ENCODE data around the gene SPATC1L.
"Not testable (repeated sequence)": the region's sequence is repeated elsewhere in the genome, so short reads cannot be mapped to it uniquely, and the experiment has no call there.

SPATC1L gene

DNA sequence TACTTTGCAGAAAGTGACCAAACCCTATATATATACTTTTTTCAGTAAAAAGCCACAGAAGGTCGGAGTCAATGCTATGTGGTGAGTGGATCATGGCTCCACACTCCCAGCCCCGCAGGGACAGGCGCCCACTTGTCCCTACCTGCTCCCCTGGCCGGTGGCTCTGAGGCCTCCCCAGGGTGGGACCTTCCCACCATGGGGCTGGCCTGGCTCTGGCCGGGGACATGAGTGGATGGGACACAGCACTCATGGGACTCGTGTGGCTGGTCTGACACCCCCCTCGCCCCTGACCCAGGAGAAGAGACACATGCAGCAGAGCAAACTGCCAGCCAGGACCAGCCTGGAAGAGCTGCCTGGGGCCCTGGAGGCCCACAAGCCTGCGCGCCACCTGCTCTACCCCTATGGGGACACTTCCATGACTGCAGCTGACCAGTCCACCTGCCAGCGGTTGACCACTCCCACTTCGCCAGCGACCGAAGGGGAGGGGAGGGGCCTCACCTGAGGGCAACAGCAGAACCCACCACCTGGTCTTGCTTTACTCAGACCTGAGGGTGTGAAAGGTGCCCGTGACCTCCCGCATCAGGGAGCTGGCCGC is 2.2 kb downstream of the SPATC1L start:
- DNase-seq, result no peak

DNA sequence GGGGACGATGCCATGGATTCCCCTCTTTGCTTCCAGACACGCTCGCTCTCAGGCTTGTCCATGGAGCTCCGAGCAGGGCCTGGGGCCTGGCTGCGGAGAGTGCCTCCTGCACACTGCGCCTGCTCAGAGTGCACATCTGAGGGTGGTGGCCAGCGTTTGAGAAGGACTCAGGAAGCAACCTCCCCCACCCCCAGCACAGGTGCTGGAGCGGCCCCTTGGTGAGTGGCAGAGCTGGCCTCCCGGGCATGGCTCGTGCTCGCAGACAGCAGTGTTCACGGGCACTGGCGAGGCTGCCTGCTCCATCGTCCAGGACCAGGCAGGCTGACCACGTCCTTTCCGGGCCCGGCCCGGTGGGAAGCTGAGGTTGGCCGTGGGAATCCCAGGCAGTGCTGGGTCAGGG is 2.8 kb downstream of the SPATC1L start:
- DNase-seq, result no peak

DNA sequence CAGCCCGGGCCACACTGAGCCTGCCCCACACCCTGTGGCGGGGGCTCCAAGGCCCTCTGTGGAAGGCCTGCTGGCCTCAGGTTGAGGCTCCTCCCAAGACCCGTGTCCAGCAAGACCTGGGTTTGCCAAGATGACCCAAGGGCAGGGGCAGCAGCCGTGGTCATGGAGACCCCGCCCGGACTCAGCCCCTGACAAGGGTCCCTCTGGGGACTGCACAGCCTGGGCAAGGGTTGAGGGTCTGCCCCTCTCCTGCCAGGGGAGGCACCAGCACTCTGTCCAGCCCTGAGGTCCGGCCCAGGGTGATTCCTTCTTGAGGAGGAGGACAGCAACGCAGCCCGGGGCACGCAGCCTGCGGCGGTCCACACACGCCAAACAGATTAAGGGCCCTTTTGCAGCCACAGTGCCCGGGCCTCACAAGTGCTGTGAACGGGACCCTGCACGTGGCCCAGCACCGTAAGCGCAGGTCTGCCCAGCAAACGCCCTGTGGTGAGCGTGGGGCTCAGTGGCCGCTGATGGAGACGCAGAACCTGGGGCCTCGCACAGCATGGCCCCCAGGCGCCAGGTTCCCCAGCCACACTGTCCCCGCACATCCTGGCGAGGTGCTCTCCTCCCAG is 3.4 kb downstream of the SPATC1L start:
- DNase-seq, result no peak

DNA sequence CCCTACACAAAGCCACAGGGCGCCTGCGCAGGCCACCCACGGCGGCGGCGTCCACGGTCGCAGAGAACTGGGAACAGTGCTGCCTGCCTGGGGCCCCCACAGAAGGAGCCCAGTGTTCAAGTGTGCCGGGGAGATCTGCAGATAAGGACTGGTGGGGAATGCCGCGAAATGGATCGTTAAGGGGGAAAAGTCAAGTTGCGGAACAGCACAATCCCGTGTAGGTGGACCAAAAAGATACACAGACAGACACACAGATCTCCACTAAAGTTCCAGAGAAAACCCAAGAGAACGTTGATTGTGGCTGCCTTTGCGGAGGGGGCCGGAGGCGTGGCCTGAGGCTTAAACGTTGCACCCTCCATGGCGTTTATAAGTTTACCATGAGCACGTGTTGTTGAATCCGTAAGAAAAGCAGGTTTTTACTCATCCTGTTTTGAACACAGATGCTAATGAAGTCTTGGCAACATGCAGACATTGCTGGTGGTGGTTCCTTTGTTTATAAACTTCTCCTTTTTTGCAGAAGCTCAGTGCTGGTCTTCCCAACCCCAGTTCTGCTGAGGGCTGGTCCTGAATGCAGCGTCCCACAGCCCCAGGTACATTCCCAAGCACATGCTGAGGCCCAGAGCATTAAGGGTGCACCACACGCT is 4.1 kb downstream of the SPATC1L start:
- DNase-seq, result no peak

DNA sequence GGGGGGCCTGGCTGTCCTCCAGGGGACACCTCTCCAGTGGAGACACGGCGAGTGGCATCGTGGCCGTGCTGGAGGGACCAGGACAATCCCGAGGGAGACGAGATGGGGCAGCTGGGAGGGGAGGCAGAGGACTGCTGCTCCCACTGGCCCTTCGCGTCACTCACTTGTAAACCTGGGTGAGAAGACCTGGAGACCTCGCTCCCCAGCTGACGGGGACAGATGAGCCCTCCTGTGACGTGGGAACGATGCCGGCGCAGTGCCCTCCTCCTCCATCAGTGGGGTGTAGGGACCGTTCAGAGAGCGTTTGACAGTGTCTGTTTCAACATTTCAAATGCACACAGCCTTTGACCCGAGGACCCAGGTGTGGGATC is 4.6 kb downstream of the SPATC1L start:
- DNase-seq, result no peak

DNA sequence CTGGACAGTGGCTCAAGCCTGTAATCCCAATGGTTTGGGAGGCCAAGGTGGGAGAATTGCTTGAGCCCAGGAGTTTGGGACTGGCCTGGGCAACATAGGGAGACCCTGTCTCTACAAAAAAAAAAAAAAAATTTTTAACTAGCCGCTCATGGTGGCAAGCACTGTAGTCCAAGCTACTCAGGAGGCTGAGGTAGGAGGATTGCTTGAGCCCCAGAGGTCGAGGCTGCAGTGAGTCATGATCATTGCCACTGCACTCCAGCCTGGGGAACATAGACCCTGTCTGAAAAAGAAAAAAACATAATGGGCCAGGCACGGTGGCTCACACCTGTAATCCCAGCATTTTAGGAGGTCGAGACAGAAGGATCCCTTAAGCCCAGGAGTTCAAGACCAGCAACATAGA is 5.3 kb downstream of the SPATC1L start:
- no peak for DNase-seq

DNA sequence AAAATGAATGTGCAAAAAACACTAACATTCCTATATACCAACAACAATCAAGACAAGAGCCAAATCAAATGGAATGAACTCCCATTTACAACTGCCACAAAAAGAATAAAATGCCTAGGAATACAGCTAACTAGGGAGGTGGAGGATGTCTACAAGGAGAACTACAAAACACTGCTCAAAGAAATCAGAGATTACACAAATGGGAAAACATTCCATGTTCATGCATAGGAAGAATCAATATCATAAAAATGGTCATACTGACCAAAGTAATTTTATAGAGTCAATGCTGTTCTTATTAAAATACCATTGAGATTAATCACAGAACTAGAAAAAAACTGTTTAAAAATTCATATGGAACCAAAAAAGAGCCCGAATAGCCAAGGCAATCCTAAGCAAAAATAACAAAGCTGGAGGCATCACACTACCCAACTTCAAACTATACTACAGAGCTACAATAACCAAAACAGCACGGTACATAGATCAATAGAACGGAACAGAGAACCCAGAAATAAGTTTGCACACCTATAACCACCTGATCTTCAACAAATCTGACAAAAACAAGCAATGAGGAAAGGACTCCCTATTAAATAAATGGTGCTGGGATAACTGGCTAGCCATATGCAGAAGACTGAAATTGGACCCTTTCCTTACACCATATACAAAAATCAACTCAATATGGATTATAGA is 7.7 kb downstream of the SPATC1L start:
- DNase-seq, result not testable (repeated sequence)

DNA sequence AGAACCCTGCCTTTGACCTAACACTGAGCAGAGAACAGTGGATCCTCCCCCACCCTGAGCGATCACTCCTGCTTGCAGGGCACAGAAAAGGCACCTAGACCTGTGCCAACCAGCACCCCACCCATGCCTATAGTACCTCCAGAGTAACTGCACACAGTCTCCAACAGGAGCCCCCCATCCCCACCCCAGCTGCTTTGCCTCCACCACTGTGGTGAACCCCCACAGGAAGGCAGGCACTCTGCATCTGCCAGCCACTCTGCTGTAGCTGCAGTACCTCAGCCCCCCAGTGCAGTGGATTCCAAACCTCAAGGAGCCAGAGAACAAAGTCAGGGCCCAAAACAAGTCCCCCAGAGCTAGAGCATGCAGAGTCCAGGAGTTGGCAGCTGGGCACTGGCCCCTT is 10.7 kb downstream of the SPATC1L start:
- no peak for DNase-seq

DNA sequence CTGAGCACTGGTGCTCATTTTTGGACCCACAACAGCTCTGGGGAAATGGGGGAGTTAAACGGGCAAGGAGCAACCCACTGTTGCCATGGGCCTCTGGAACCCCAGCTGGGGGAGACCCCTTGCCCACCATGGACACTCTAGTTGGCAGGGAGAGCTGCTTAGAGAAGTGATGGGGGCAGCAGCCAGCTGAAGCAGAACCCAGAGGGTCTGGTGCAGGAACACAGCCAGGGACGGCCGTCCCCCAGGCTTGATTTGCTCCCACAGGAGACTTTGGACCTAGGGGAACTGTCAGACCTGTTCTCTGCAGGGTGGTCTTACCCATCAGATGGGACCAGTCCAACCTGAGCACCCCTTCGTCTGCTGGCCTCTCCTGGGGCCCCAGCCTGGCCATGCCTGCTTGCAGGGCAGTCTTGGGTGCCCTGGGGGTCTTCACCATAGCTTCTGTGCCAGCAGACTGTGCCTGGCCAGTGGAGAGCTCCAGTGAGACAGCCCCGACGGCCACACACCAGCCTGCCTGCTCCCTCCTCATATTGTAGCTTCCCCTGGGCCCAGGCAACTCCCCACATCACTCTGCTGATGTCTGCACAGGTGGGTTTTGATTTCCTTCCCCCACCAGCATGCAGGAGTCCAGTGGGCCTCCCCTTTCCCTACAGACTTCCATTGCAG is 11.3 kb downstream of the SPATC1L start:
- DNase-seq, result no peak

DNA sequence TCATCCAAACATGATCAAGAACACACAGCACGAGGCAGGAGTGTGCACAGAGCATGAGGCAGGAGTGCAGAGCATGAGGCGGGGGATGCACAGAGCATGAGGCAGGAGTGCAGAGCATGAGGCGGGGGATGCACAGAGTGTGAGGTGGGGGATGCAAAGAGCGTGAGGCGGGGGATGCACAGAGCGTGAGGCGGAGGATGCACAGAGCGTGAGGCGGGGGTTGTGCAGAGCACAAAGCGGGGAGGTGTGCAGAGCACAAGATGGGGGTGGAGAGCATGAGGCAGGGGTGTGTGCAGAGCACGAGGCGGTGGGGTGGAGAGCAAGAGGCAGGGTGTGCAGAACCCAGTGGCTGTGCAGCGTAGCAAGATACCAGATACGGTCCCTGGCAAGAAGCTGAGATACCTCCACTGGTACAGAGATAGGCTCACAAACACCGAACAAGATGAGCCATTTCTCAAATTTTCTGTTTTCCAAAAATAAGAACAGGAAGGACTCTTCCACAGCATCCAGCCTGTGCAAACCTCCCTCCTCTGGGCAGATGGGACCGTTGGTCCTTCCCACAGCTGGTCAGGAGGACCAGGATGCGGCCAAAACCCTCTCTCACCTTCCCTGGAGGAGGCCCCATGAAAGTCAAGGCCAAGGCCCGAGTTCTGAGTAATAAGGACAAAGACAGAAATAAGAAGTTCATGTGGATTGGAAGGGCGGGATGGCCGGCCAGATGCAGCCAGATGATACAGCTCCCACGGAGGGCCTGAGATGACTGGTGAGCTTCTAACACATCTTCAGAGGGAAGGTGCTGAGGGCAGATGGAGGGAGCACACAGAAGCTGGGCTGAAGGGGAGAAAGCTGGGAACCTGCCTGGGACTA is 12.0 kb downstream of the SPATC1L start:
- DNase-seq, result no peak

DNA sequence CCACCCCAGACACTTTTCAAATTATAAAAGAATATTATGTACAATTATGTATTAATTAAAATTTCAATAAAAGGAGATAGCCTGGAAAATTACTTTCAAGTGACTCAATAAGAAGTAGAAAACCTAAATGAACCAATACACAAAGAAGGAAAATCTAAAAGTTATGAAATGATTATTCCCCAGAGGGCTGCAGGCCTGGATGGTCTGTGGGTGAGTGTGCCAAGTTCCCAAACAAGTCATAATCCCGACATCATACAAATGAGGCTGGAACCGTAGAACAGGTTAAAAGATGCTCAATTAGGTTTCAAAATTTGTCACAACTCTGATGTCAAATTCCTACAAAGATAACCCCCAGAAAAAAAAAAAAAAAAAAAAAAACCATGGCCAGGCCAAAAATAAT is 12.7 kb downstream of the SPATC1L start:
- DNase-seq, result no peak

DNA sequence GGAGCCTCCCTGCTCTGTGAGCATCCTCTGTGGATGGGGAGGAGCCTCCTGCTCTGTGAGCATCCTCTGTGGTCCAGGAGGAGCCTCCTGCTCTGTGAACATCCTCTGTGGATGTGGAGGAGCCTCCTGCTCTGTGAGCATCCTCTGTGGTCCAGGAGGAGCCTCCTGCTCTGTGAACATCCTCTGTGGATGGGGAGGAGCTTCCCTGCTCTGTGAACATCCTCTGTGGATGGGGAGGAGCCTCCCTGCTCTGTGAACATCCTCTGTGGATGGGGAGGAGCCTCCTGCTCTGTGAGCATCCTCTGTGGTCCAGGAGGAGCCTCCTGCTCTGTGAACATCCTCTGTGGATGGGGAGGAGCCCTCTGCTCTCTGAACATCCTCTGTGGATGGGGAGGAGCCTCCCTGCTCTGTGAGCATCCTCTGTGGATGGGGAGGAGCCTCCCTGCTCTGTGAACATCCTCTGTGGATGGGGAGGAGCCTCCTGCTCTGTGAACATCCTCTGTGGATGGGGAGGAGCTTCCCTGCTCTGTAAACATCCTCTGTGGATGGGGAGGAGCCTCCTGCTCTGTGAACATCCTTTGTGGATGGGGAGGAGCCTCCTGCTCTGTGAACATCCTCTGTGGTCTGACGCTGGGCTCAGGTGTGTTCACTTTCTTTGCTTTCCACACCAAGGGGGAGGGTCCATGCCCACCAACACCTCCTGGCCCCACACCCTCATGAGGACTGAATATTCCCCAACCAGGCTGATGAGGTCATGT is 13.6 kb downstream of the SPATC1L start:
- not testable (repeated sequence) for DNase-seq

DNA sequence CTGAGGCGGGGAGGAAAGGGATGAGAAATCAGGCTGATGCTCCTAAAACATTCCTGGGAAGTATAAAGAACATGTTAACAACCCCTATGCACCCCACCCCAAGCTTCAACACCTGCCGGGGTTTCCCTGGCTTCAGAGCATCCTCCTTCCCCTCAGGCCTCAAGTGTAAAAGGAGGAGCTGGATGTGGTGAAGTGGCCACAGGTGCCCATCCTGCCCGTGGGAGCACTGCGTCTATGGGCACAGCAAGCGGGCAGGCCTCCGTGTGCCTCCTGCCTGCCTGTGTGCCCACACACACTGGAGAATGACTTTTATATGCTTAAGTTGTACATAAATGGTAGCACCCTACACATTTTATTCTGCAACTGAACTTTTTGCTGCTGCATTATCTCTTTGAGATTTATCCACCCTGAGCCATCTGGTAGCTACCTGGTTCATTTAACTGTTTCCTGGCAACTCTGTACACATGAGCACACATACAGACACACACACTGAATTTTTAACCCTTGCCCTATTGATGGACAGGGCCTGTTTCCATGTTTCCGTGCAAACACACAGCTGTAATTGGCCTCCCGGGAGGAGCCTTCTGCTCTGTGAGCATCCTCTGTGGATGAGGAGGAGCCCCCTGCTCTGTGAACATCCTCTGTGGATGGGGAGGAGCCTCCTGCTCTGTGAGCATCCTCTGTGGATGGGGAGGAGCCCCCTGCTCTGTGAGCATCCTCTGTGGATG is 15.4 kb downstream of the SPATC1L start:
- DNase-seq, result no peak

DNA sequence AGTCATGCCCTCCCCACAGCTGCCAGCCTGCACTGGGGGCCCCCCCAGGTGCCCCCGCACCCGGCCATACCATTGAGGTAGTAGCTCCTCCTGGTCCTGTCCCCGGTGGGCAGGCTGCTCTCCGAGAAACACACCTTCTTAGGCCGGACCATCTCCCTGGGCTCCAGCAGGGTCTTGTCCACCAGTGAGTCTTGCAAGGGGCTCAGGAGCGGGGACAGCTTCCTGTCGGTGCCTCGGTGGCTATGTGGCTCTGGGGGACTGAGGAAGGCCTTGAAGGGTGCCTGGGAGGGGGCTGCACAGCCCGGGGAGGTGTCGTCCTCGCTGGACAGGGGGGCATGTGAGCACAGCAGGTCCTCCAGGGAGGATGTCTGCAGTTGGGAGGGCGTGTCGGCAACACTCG is 16.0 kb downstream of the SPATC1L start:
- DNase-seq, result no peak

DNA sequence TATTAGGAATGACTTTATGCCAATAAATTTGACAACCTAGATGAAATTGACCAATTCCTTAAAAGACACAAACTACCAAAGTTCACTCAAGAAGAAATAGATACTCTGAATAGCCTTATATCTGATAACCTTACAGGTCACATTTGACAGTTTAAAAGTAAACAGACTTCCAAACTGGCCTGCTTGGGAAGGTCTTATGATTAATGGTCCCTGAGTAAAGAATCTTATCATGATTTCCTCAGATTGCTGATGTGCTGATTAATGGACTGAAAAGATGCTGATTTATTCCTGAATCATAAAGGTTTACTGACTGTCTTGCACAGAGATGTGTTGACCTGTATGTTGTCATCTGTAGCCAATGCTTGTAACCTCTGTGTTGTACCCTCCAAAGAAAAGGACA is 19.2 kb downstream of the SPATC1L start:
- no peak for DNase-seq

DNA sequence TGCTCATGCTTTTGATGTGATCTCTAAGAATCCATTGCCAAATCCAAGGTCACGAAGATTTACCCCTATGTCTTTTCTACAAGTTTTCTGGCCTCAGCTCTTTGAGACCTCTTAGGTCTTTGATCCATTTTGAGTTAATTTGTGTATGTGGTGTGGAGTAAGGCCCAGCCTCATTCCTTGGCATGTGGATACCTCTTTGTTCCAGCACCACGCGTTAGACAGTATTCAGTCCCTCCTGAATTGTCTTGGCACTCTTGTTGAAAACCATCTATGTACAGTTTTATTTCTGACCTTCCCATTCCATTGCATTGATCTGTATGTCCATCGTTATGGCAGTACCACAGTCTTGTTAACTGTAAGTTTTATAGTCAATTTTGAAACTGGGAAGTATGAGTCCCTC is 20.9 kb downstream of the SPATC1L start:
- no peak for DNase-seq

DNA sequence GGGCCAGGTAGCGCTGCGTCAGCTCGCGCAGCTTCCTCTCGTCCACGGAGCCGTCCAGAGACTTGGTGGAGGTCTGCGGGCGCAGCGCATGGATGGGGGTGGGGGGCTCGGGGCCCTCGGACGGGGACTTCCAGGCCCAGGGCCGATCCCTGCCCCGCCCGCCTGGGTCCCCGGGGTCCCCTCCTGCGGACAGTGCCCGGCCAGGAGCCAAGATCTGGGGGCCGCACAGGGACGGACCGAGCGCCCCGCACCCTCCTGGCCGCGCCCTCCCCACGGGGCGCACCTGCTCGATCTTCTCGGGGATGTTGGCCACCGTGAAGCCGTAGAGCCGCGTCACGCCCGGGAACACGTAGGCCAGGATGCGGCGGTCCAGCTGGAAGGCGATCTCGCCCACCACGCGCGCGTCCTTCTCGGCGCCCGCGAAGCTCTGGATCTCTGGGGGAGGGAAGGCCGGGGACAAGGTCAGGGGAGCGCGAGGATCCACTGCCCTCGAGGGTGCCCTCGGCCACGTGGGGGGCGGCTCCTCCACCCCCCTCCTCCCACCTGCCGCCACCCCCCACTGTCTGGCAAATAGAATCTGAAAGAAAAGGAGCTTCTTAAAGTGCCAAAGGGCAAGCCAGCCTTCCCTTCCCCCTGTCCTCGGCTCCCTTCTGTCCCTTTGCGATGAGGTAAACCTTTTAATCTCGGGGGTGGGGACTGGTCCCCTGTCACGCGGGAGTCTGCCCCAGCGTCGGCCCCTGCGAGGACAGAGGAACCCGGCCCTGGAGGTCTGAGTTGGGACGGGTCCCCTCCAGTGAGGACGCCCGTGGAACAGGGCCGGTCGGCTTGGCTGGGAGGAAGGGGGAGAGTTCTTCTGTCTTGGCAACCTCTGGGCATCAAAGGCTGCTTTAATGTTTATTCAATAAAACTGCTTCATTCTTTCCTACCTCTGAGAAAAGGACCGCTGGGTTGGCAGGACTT is 22.3 kb downstream of the SPATC1L start:
- no peak for DNase-seq

DNA sequence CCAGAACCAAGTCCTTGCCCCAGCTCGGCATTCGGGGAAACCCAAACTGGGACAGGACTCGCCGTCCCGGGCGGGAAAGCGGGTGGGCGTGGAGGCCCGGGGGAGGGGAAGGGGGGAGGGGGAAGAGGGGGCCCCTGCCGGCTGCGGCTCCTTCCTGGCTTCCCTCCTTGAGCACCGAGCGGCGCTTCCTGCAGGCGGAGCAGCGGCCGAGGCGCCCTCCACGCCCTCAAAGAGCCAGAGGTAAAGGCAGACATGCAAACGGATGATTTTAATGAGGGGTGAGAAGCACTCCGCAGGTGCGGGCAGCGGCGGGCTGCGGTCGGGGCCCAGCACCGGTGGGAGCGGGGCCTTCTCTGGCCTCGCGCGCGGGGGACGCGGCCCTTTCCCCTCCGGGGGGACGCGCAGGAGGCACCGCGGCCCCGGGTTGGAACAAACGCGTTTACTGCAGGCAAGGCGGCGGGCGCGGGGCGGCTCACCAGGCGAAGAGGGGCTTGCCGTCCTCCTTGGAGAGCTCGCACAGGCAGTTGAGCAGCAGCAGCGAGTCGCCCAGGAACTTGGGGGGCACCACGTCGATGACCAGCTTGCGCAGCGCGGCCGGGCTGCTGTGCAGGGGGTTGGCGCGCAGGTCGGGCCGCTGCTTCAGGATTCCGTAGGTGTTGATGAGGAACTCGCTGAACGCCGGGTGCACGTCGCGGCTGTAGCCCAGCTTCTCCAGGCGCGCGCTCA is 23.2 kb downstream of the SPATC1L start:
- DNase-seq, result peak; percentile 10

DNA sequence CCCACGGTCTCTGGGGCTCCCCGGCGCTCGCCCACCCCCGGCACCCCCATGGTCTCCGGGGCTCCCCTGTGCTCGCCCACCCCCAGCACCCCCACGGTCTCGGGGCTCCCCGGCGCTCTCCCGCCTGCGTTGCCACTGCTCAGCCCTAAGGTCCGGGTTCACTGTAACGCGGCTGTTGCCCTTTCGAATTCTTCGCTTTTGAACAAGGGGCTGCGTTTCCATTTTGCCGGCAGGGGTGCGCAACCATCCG is 23.7 kb downstream of the SPATC1L start:
- no peak for DNase-seq

All from DMS79 treated with DMSO at 0.1 percent for 48 hours (cell line).